IMR-90 (cell line): ENCODE data around the gene DBNDD2. TPM values are rescaled to one million over a fixed set of nuclear protein-coding genes. Genes with fewer than 3 reads are reported as not detected.

Experiments used
- ATAC-seq: fragments of 200-7000 bp; cut with Tn5 transposase; 2 replicates; pipeline ENCODE4 v1.9.1; 2020; ENCODE audit warnings: low read depth, mild to moderate bottlenecking, moderate library complexity
- BruUV-seq: library from RNA; stranded (reverse); fragments of 400-500 nt; replicated peaks from 2 replicates; lab custom pipeline; 2021; lab: Mats Ljungman, UMichigan
- CTCF ChIA-PET: fragments of 300-600 bp; formaldehyde crosslinking; extraction: SDS; loops from one replicate; lab custom pipeline; 2021; ENCODE audit warnings: antibody characterized with exemption; lab: Yijun Ruan, JAX
- POLR2A ChIA-PET: fragments of 300-600 bp; sonication (Branson Sonifier 250); formaldehyde crosslinking; loops from one replicate; lab custom pipeline; 2022; ENCODE audit warnings: antibody characterized with exemption; ENCODE audit not compliant: unreplicated experiment; lab: Charles Lee
- DNase-seq: peaks from one replicate; pipeline ENCODE4 v3.0.0; 2013
- H2AFZ ChIP-seq: replicated peaks from 2 replicates; pipeline ENCODE3; 2013; ENCODE audit warnings: low read length, mild to moderate bottlenecking; ENCODE audit not compliant: poor library complexity
- H2AK5ac ChIP-seq: 2 replicates; pipeline ENCODE4 v1.6.1; 2013; ENCODE audit warnings: low read depth, low read length, inconsistent platforms
- H2AK9ac ChIP-seq: replicated peaks from 2 replicates; pipeline ENCODE3; 2013; ENCODE audit warnings: mild to moderate bottlenecking, low read depth, low read length, moderate library complexity; ENCODE audit not compliant: poor library complexity
- H2BK120ac ChIP-seq: 2 replicates; pipeline ENCODE4 v1.6.1; 2013; ENCODE audit warnings: low read depth, low read length, inconsistent platforms
- H2BK15ac ChIP-seq: 3 replicates; pipeline ENCODE4 v1.6.1; 2013; ENCODE audit warnings: low read depth, low read length, inconsistent platforms
- H2BK20ac ChIP-seq: 2 replicates; pipeline ENCODE4 v1.6.1; 2013; ENCODE audit warnings: low read depth, mild to moderate bottlenecking, inconsistent platforms, low read length, moderate library complexity
- H2BK5ac ChIP-seq: 2 replicates; pipeline ENCODE4 v1.6.1; 2013; ENCODE audit warnings: mild to moderate bottlenecking, low read depth, low read length, inconsistent platforms; ENCODE audit not compliant: poor library complexity, severe bottlenecking
- H3K14ac ChIP-seq: replicated peaks from 2 replicates; pipeline ENCODE4 v1.6.1; 2013; ENCODE audit warnings: low read depth, low read length, inconsistent platforms
- H3K18ac ChIP-seq: 2 replicates; pipeline ENCODE4 v1.6.1; 2013; ENCODE audit warnings: low read depth, low read length, control low read depth
- H3K23ac ChIP-seq: 2 replicates; pipeline ENCODE4 v1.6.1; 2013; ENCODE audit warnings: low read depth, low read length, inconsistent platforms
- H3K27ac ChIP-seq: 2 replicates; pipeline ENCODE4 v1.5.1; 2013; ENCODE audit warnings: mild to moderate bottlenecking, control low read depth, low read length; ENCODE audit not compliant: insufficient read depth
- H3K27me3 ChIP-seq: 2 replicates; pipeline ENCODE4 v1.6.1; 2013; ENCODE audit warnings: low read length; ENCODE audit not compliant: control insufficient read depth, insufficient read depth
- H3K36me3 ChIP-seq: 2 replicates; pipeline ENCODE4 v1.6.1; 2013; ENCODE audit warnings: low read length, mixed read lengths; ENCODE audit not compliant: control insufficient read depth, insufficient read depth
- H3K4ac ChIP-seq: 2 replicates; pipeline ENCODE4 v1.6.1; 2013; ENCODE audit warnings: low read depth, low read length, inconsistent platforms
- H3K4me1 ChIP-seq: 2 replicates; pipeline ENCODE4 v1.6.1; 2013; ENCODE audit warnings: low read length, mixed read lengths; ENCODE audit not compliant: control insufficient read depth, insufficient read depth
- H3K4me2 ChIP-seq: 2 replicates; pipeline ENCODE4 v1.6.1; 2013; ENCODE audit warnings: low read depth, mild to moderate bottlenecking, control low read depth, low read length, moderate library complexity
- H3K4me3 ChIP-seq: 2 replicates; pipeline ENCODE4 v1.5.1; 2013; ENCODE audit warnings: low read depth, mild to moderate bottlenecking, control low read depth, low read length, moderate library complexity; ENCODE audit not compliant: insufficient read depth
- H3K56ac ChIP-seq: 2 replicates; pipeline ENCODE4 v1.6.1; 2013; ENCODE audit warnings: low read length, inconsistent platforms; ENCODE audit not compliant: insufficient read depth; ENCODE audit errors: extremely low read depth
- H3K79me1 ChIP-seq, 2 experiments: 2 replicates each; pipeline ENCODE4 v1.6.1; 2013; ENCODE audit warnings: low read length in 2 of 2, inconsistent platforms in 1 of 2, low read depth in 1 of 2
- H3K9ac ChIP-seq: 2 replicates; pipeline ENCODE4 v1.6.1; 2013; ENCODE audit warnings: low read depth, low read length, control low read depth
- H3K9me1 ChIP-seq: 2 replicates; pipeline ENCODE4 v1.6.1; 2013; ENCODE audit warnings: low read length, inconsistent platforms; ENCODE audit not compliant: insufficient read depth
- H3K9me3 ChIP-seq: 2 replicates; pipeline ENCODE4 v1.6.1; 2013; ENCODE audit warnings: low read length; ENCODE audit not compliant: control insufficient read depth, insufficient read depth
- H4K20me1 ChIP-seq: 2 replicates; pipeline ENCODE4 v1.6.1; 2013; ENCODE audit warnings: low read length, inconsistent platforms; ENCODE audit not compliant: insufficient read depth
- H4K5ac ChIP-seq: 2 replicates; pipeline ENCODE4 v1.6.1; 2013; ENCODE audit warnings: mild to moderate bottlenecking, low read depth, low read length, control low read depth
- H4K8ac ChIP-seq, 2 experiments: 2 replicates each; pipeline ENCODE4 v1.6.1; 2013; ENCODE audit warnings: low read depth in 2 of 2, low read length in 2 of 2, control low read depth in 1 of 2, inconsistent platforms in 1 of 2
- H4K91ac ChIP-seq: 2 replicates; pipeline ENCODE4 v1.6.1; 2013; ENCODE audit warnings: low read depth, low read length, inconsistent platforms; ENCODE audit not compliant: insufficient read depth
- BHLHE40 ChIP-seq: fragments of 150-350 bp; IDR thresholded peaks from 2 replicates; pipeline ENCODE4 v1.6.1; 2016; ENCODE audit warnings: mild to moderate bottlenecking, low read depth, low read length
- CTCF ChIP-seq: conservative IDR thresholded peaks from 2 replicates; pipeline ENCODE4 v1.5.1; 2012; ENCODE audit warnings: mild to moderate bottlenecking, low read depth, low read length, improper control_type of control experiment
- ELK1 ChIP-seq: fragments of 150-350 bp; IDR thresholded peaks from 2 replicates; pipeline ENCODE4 v1.6.1; 2016; ENCODE audit warnings: low read depth, mild to moderate bottlenecking, low read length, moderate library complexity, borderline replicate concordance
- POLR2A ChIP-seq: IDR thresholded peaks from 2 replicates; pipeline ENCODE4 v1.6.1; 2012; ENCODE audit warnings: mild to moderate bottlenecking, low read depth, low read length
- RFX5 ChIP-seq: IDR thresholded peaks from 2 replicates; pipeline ENCODE4 v1.8.0; 2012; ENCODE audit warnings: low read depth, mild to moderate bottlenecking, low read length, moderate library complexity
- USF2 ChIP-seq: fragments of 150-350 bp; IDR thresholded peaks from 2 replicates; pipeline ENCODE4 v1.6.1; 2017; ENCODE audit warnings: mild to moderate bottlenecking, antibody characterized with exemption, low read length, low read depth
- WGBS, 2 experiments: methylation state at CpG; one replicate each; pipeline versions ENCODE4 v1.1.5 to v1.1.7; 2013; ENCODE audit warnings: missing lambda C conversion rate in 2 of 2; ENCODE audit not compliant: insufficient read length in 1 of 2; ENCODE audit errors: extremely low coverage in 2 of 2; 5-methylcytosine and 5-hydroxymethylcytosine counted together
- dilution Hi-C: fragments of 300-500 bp; cut with HindIII; formaldehyde crosslinking; loops from one replicate; pipeline ENCODE4 v1.14.3; 2018; ENCODE audit warnings: low sequenced_read_pairs; ENCODE audit not compliant: unreplicated experiment
- in situ Hi-C: fragments of 300-500 bp; cut with MboI; formaldehyde crosslinking; loops from 3 replicates; pipeline ENCODE4 v1.14.3; 2019; ENCODE audit warnings: low sequenced_read_pairs, inconsistent platforms, mixed read lengths
- intact Hi-C: fragments of 100-400 bp; cut with micrococcal nuclease; formaldehyde crosslinking; loops from 2 replicates; pipeline ENCODE4 v1.10.0; 2022
- polyA plus RNA-seq, 3 experiments: library from polyadenylated mRNA; depleted of rRNA; stranded (reverse); fragments of >200 nt; gene quantifications; 2 replicates each; pipeline ENCODE4 v1.2.3, GENCODE V29; 2012; ENCODE audit warnings: low replicate concordance in 1 of 3
- total RNA-seq: library from RNA; depleted of rRNA; stranded (reverse); fragments of >200 nt; gene quantifications from 2 replicates; pipeline ENCODE4 v1.2.3, GENCODE V29; 2012

Gene DBNDD2
- total and polyA plus RNA-seq, 2 of the 4 experiments (the other 2 are of a cell fraction), result 1.3 to 9.3 TPM

- intact Hi-C loops (no loop called here), dilution Hi-C loops (no loop called here), in situ Hi-C loops (no loop called here)
- Histone ChIP-seq H3K56ac (no peak overlapping the region), H3K36me3 (peaks cover 19% of the 10 kb centered on the region), H2AK5ac (no peak overlapping the region), H2AFZ (no peak overlapping the region), H2BK20ac (no peak overlapping the region), H2BK120ac (no peak overlapping the region), H4K5ac (no peak overlapping the region), H3K9ac (no peak overlapping the region), H2BK15ac (no peak overlapping the region), H3K27me3 (no peaks in the 10 kb centered on the region), H3K18ac (no peak overlapping the region), H3K23ac (no peak overlapping the region), H3K9me1 (peaks cover 4% of the 10 kb centered on the region; the same call in 1 of the 2 replicates), H4K20me1 (no peaks in the 10 kb centered on the region), H2BK5ac (no peak overlapping the region), H3K4me2 (no peak overlapping the region), H4K91ac (no peak overlapping the region), H3K9me3 (no peaks in the 10 kb centered on the region), H3K27ac (no peak overlapping the region), H3K4me1 (peaks cover 3% of the 10 kb centered on the region; the same call in 1 of the 2 replicates), H4K8ac (no peak overlapping the region), H2AK9ac (no peak overlapping the region), H3K79me1 (peaks cover 8 to 33% of the 10 kb centered on the region in 2 experiments), H3K4me3 (no peak overlapping the region), H3K14ac (no peak overlapping the region), H3K4ac (no peak overlapping the region)
- ATAC-seq, result no peak
- CTCF ChIA-PET, result interaction anchor here (1.0 to 1.5 kb wide), 3 partner anchors 9 to 75 kb away, joined by 4 to 5 read pairs (median 5); partner anchors contain the start of gene TP53TG5
- no peak for DNase-seq
- WGBS, 2 experiments, result 63% methylated on average over 3 of the region's 6 CpGs; no CpG with 5 or more reads in 1 of the 2 experiments
- POLR2A ChIA-PET, result no interaction called here
- no peak for TF ChIP-seq USF2
- TF ChIP-seq CTCF, result no peak
- TF ChIP-seq RFX5, result no peak
- TF ChIP-seq POLR2A, result no peak
- no peak for TF ChIP-seq BHLHE40
- no peak for TF ChIP-seq ELK1
- BruUV-seq, result no TSS peak
These were observed 39.7 kb upstream of the DBNDD2 start for GRCh38 chr20:45368221-45368980.
